Right cardiac atrium (tissue), 5 donors: ENCODE data around the gene CD1C. TPM values are rescaled to one million over a fixed set of nuclear protein-coding genes. Genes with fewer than 3 reads are reported as not detected.
"Not testable (repeated sequence)": the region's sequence is repeated elsewhere in the genome, so short reads cannot be mapped to it uniquely, and the experiment has no call there.

Experiments used
- ATAC-seq, 2 donors: fragments of 200-7000 bp; cut with Tn5 transposase; one replicate each; pipeline versions ENCODE4 v1.8.0 to v1.9.1; 2020; ENCODE audit warnings: moderate library complexity in 2 of 2, mild to moderate bottlenecking in 1 of 2
- DNase-seq, 3 donors: peaks; one replicate each; pipeline ENCODE4 v3.0.0-alpha.2; 2020
- H3K27ac ChIP-seq: one replicate; pipeline ENCODE4 v1.5.1; 2013; ENCODE audit warnings: mild to moderate bottlenecking, low read length, control low read depth, moderate library complexity
- H3K27me3 ChIP-seq: one replicate; pipeline ENCODE4 v1.6.1; 2013; ENCODE audit not compliant: control insufficient read depth, insufficient read depth
- H3K4me1 ChIP-seq: one replicate; pipeline ENCODE4 v1.6.1; 2013; ENCODE audit warnings: low read length; ENCODE audit not compliant: control insufficient read depth, insufficient read depth
- H3K4me3 ChIP-seq: one replicate; pipeline ENCODE4 v1.5.1; 2013; ENCODE audit warnings: low read length, control low read depth
- H3K9me3 ChIP-seq: one replicate; pipeline ENCODE4 v1.6.1; 2013; ENCODE audit warnings: low read length; ENCODE audit not compliant: control insufficient read depth
- WGBS: extraction: QIAGEN DNeasy Blood & Tissue Kit; methylation state at CpG from one replicate; pipeline ENCODE4 v1.1.7; 2013; 5-methylcytosine and 5-hydroxymethylcytosine counted together
- intact Hi-C, 4 donors: fragments of 100-400 bp; cut with DNase I; formaldehyde crosslinking; loops; one replicate each; pipeline versions ENCODE4 v1.11.0 to v1.14.0; 2022 to 2023
- polyA plus RNA-seq: library from polyadenylated mRNA; stranded (reverse); fragments of 200-250 nt; gene quantifications from one replicate; pipeline ENCODE4 v1.2.3, GENCODE V29; 2013
- total RNA-seq, 4 donors: library from RNA; stranded (reverse); fragmentation: NEBNext Ultra II Directional; extraction: Animal tissue kit (Norgen Biotek cat#: 25700); gene quantifications; one replicate each; pipeline ENCODE4 v1.2.1, GENCODE V29; 2021
- donor health status: healthy with polysubstance abuse.
- donor health status: DM: no; HTN: yes; CAD: no.
- donor health status: DM: no; HTN: no; CAD: no.
- donor health status: DM: no; HTN: yes; CAD: no; lungs with severe emphysema.
- donor health status: DM: yes; HTN: yes; CAD: no.

CD1C gene
- total and polyA plus RNA-seq, 5 donors: 0.34 to 0.65 TPM; not detected in 3

- H3K4me3 ChIP-seq, H3K9me3 ChIP-seq, H3K27me3 ChIP-seq, ATAC-seq, DNase-seq, H3K27ac ChIP-seq, intact Hi-C loops, H3K4me1 ChIP-seq: not testable (repeated sequence)
- WGBS: 78% methylated on average over 2 of the region's 2 CpGs
These were observed 7.3 kb upstream of the CD1C start for GRCh38 chr1:158282421-158282820.

DNA sequence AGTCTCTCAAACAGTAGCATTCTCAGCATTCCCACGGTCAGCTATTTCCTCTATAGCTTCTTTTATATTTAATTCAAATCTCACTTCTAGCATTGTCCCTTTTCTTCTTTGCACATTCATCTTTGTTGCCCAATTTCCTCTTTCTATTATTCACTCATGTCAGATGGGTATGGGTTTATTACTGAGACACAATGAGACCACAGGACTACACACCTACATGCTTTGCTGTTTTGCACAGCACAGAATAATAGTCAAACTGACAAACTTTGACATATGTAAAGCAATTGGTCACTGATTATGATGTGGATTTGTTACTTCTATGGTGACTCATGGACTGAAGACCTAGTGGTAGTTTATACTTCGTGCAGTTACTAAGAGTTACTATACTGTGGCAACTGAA lies 5.8 kb upstream of the CD1C start:
- no peak for ATAC-seq
- H3K4me3 ChIP-seq: no peak overlapping the region
- H3K4me1 ChIP-seq: no peaks in the 10 kb centered on the region
- intact Hi-C loops: no loop called here
- no peak overlapping the region for H3K27ac ChIP-seq
- H3K9me3 ChIP-seq: no peaks in the 10 kb centered on the region
- 53% methylated on average over 2 of the region's 2 CpGs for WGBS
- no peak for DNase-seq
- H3K27me3 ChIP-seq: no peaks in the 10 kb centered on the region

GRCh38 chr1:158285756-158286241 lies 3.9 kb upstream of the CD1C start:
- ATAC-seq (peak; percentile 81 to 88), DNase-seq (peak; percentile 28 to 74 (median 60))
- intact Hi-C loops: no loop called here
- Histone ChIP-seq H3K27me3 (no peaks in the 10 kb centered on the region), H3K27ac (no peak overlapping the region), H3K4me1 (no peaks in the 10 kb centered on the region), H3K4me3 (no peak overlapping the region), H3K9me3 (no peaks in the 10 kb centered on the region)
- 44% methylated on average over 7 of the region's 7 CpGs for WGBS

DNA sequence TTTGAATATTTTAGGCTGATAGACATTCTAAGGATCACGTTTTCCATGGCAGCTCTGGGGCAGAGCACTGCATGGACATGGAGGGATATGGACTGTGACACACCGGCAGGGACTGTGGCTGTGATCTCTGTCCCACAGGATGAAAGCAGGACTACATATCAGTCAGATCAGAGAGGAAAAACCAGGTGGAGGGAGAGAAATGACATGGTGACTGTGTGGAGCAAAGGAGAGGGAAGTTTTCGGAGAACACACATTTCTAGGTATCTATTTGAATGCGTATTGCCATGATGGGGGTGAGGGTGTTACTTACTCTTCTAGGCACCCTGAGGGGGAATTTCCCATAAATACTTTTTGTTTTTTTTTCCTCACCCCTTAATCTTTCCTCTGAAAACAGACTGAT lies 3.2 kb upstream of the CD1C start:
- intact Hi-C loops: no loop called here
- WGBS: 82% methylated on average over 4 of the region's 4 CpGs
- no peak for ATAC-seq

GRCh38 chr1:158286941-158287346 lies 2.8 kb upstream of the CD1C start:
- Histone ChIP-seq H3K27ac (no peak overlapping the region), H3K27me3 (no peaks in the 10 kb centered on the region), H3K4me1 (no peaks in the 10 kb centered on the region), H3K4me3 (no peak overlapping the region), H3K9me3 (no peaks in the 10 kb centered on the region)
- no peak for DNase-seq
- no peak for ATAC-seq
- intact Hi-C loops: no loop called here
- WGBS: 83% methylated on average over 1 of the region's 1 CpG

More for the DNA sequence above, 3.2 kb upstream of the CD1C start:
- H3K4me1 ChIP-seq: no peaks in the 10 kb centered on the region
- no peaks in the 10 kb centered on the region for H3K27me3 ChIP-seq
- H3K27ac ChIP-seq: peak overlapping the region; percentile 45
- H3K4me3 ChIP-seq: no peak overlapping the region
- DNase-seq: no peak
- no peaks in the 10 kb centered on the region for H3K9me3 ChIP-seq

DNA sequence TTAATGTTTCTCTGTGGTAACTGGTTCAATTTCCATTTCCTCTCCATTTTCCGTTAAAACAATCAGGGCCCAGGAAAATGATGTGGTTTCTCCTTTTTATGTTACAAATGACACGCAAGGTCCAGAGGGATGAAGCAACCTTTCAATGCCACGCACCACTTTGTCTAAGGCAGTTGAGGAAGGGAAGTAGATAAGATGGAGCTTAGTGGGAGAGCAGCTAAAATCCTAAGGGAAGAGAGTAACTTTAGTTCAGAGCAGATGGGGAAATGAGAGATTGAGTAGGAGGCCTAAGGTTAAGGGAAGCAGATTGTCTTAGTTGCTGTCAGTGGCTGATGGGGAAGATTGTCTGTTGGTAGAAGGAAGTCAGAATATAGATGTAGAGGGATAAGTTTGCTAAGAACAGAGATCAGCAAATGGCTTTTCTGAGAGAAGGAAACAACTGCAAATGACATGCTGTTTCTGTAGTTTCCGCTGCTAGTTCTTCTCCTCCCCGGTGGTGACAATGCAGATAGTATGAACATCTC lies 660 bp downstream of the CD1C start:
- WGBS: 59% methylated on average over 5 of the region's 5 CpGs
- H3K4me1 ChIP-seq: no peaks in the 10 kb centered on the region
- no peak overlapping the region for H3K27ac ChIP-seq
- H3K27me3 ChIP-seq: no peaks in the 10 kb centered on the region
- no peaks in the 10 kb centered on the region for H3K9me3 ChIP-seq
- ATAC-seq (no peak), DNase-seq (no peak)
- no peak overlapping the region for H3K4me3 ChIP-seq
- intact Hi-C loops: no loop called here

GRCh38 chr1:158295791-158296190 lies 6.1 kb downstream of the CD1C start:
- intact Hi-C loops: no loop called here
- no peak for ATAC-seq

DNA sequence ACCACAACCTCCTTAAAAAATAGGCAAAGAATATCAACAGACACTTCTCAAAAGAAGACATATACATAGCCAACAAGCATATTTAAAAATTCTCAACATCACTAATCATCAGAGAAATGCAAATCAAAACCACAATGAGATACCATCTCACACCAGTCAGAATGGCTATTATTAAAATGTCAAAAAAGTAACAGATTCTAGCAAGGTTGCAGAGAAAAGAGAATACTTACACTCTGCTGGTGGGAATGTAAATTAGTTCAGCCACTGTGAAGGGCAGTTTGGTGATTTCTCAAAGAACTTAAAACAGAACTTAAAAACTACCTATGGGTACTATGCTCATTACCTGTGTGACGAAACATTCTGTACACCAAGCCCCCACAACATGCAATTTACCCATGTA lies 20.9 kb downstream of the CD1C start:
- no peak for ATAC-seq
- intact Hi-C loops: no loop called here
- Histone ChIP-seq H3K4me1 (no peaks in the 10 kb centered on the region), H3K4me3 (no peak overlapping the region), H3K27me3 (no peaks in the 10 kb centered on the region), H3K27ac (no peak overlapping the region), H3K9me3 (no peaks in the 10 kb centered on the region)
- no peak for DNase-seq
- 91% methylated on average over 1 of the region's 1 CpG for WGBS

More at GRCh38 chr1:158295791-158296190, 6.1 kb downstream of the CD1C start:
- WGBS: 87% methylated on average over 2 of the region's 2 CpGs
- Histone ChIP-seq H3K27me3 (no peaks in the 10 kb centered on the region), H3K27ac (no peak overlapping the region), H3K4me1 (no peaks in the 10 kb centered on the region), H3K9me3 (no peaks in the 10 kb centered on the region), H3K4me3 (no peak overlapping the region)
- DNase-seq: no peak

DNA sequence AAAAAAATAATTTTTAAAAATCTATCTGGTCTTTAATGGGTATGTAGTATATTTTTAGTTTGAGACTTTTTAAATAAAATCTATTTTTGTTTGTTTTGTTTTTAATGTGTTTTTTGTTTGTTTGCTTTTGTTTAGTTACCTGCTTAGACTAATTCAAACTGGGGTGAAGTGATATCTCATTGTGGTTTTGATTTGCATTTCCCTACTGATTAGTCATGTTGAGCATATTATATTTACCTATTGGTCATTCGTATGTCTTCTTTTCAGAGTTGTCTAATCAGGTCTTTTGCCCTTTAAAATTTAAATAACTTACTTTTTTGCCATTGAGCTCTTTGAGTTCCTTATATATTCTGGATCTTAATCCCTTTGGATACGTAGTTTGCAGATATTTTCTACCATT lies 21.3 kb downstream of the CD1C start:
- H3K27ac ChIP-seq: no peak overlapping the region
- H3K27me3 ChIP-seq: no peaks in the 10 kb centered on the region
- no peak overlapping the region for H3K4me3 ChIP-seq
- 65% methylated on average over 2 of the region's 2 CpGs for WGBS
- H3K9me3 ChIP-seq: no peaks in the 10 kb centered on the region
- DNase-seq (no peak), ATAC-seq (no peak)
- intact Hi-C loops: no loop called here
- no peaks in the 10 kb centered on the region for H3K4me1 ChIP-seq

DNA sequence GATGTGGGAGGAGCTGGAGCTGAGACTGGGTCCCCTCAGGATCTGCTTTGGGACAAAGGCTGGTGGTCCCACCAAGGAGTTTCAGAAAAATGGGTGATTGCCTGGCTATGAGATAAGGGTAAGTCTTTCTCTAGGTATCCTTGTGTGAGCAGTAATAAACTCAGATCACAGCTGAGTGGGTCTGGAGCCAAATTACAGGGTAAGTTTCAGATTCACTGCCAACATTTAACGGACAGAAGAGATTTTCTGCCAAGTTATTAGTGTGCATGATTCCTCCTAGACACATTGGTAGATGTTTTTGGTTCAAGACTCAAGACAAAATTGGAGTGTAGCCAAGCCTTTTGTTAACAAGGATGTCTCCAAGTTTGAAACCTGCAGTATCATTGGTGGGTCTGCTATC lies 34.1 kb downstream of the CD1C start:
- Histone ChIP-seq H3K4me3 (no peak overlapping the region), H3K9me3 (no peaks in the 10 kb centered on the region), H3K4me1 (no peaks in the 10 kb centered on the region), H3K27me3 (no peaks in the 10 kb centered on the region), H3K27ac (no peak overlapping the region)
- ATAC-seq (no peak), DNase-seq (no peak)
- 49% methylated on average over 1 of the region's 1 CpG for whole genome bisulfite sequencing
- intact Hi-C loops: no loop called here

- 84% methylated on average over 4 of the region's 4 CpGs for WGBS
- Histone ChIP-seq H3K9me3 (no peaks in the 10 kb centered on the region), H3K27ac (no peak overlapping the region), H3K27me3 (no peaks in the 10 kb centered on the region), H3K4me1 (no peaks in the 10 kb centered on the region), H3K4me3 (no peak overlapping the region)
- ATAC-seq (no peak), DNase-seq (no peak)
- intact Hi-C loops: no loop called here
These were observed 34.7 kb downstream of the CD1C start for GRCh38 chr1:158324395-158324794.

- DNase-seq (no peak), ATAC-seq (no peak)
- Histone ChIP-seq H3K4me3 (no peak overlapping the region), H3K27me3 (no peaks in the 10 kb centered on the region), H3K4me1 (no peaks in the 10 kb centered on the region), H3K27ac (no peak overlapping the region), H3K9me3 (no peaks in the 10 kb centered on the region)
- intact Hi-C loops: no loop called here
These were observed 37.8 kb downstream of the CD1C start for GRCh38 chr1:158327481-158327880.
